ENCODE data around the gene NF2.

Gene NF2

DNA sequence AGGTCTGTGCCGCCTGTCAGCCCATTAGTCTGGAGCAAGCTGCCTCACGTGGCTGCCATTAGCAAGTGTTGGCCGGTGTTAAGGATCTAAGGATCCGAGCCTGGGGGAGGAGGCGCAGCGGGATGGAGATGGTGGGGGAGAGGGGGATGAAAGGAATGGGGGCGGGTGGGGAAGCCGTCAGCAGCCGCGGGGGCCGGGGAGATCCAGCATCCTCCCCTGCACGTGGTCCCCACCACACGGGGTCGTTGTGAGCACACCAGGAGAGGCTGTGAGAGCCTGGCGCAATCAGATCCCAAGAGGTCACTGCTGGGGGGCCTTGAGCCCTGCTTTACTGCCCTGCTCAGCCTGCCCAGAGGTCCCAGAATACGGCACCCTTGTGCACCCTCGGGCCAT lies 123.7 kb downstream of the NF2 start:
- ATAC-seq = peak; percentile 64
- TF ChIP-seq, protein P1, sequence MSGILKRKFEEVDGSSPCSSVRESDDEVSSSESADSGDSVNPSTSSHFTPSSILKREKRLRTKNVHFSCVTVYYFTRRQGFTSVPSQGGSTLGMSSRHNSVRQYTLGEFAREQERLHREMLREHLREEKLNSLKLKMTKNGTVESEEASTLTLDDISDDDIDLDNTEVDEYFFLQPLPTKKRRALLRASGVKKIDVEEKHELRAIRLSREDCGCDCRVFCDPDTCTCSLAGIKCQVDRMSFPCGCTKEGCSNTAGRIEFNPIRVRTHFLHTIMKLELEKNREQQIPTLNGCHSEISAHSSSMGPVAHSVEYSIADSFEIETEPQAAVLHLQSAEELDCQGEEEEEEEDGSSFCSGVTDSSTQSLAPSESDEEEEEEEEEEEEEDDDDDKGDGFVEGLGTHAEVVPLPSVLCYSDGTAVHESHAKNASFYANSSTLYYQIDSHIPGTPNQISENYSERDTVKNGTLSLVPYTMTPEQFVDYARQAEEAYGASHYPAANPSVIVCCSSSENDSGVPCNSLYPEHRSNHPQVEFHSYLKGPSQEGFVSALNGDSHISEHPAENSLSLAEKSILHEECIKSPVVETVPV (CRISPR knock-in tag; IDR thresholded peaks at IDR 0.05) = no peak
- TF ChIP-seq OSR1 (CRISPR knock-in tag; IDR thresholded peaks at IDR 0.05) (no peak), ZNF70 (CRISPR knock-in tag; IDR thresholded peaks at IDR 0.05) (no peak), ZFP3 (CRISPR knock-in tag; IDR thresholded peaks at IDR 0.05) (no peak), ZNF8 (CRISPR knock-in tag; IDR thresholded peaks at IDR 0.05) (no peak), ZC3H10 (CRISPR knock-in tag; IDR thresholded peaks at IDR 0.05) (no peak), POU6F1 (CRISPR knock-in tag; IDR thresholded peaks at IDR 0.05; ENCODE audit: borderline replicate concordance, low read depth) (no peak), SNAI2 (CRISPR knock-in tag; IDR thresholded peaks at IDR 0.05) (no peak), ISL1 (CRISPR knock-in tag; IDR thresholded peaks at IDR 0.05) (no peak), TCF4 (CRISPR knock-in tag; IDR thresholded peaks at IDR 0.05; ENCODE audit: borderline replicate concordance) (no peak), RARB (CRISPR knock-in tag; IDR thresholded peaks at IDR 0.05) (no peak), ZNF565 (CRISPR knock-in tag; conservative IDR thresholded peaks at IDR 0.05; ENCODE audit: low read depth) (no peak), BACH2 (CRISPR knock-in tag; IDR thresholded peaks at IDR 0.05; ENCODE audit: borderline replicate concordance) (no peak), ZFP30 (CRISPR knock-in tag; IDR thresholded peaks at IDR 0.05) (no peak), ESRRG (CRISPR knock-in tag; IDR thresholded peaks at IDR 0.05) (no peak)
- TF ChIP-seq, protein P2, sequence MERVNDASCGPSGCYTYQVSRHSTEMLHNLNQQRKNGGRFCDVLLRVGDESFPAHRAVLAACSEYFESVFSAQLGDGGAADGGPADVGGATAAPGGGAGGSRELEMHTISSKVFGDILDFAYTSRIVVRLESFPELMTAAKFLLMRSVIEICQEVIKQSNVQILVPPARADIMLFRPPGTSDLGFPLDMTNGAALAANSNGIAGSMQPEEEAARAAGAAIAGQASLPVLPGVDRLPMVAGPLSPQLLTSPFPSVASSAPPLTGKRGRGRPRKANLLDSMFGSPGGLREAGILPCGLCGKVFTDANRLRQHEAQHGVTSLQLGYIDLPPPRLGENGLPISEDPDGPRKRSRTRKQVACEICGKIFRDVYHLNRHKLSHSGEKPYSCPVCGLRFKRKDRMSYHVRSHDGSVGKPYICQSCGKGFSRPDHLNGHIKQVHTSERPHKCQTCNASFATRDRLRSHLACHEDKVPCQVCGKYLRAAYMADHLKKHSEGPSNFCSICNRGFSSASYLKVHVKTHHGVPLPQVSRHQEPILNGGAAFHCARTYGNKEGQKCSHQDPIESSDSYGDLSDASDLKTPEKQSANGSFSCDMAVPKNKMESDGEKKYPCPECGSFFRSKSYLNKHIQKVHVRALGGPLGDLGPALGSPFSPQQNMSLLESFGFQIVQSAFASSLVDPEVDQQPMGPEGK (CRISPR knock-in tag; IDR thresholded peaks at IDR 0.05; ENCODE audit: borderline replicate concordance) = no peak
- TF ChIP-seq, protein P3, sequence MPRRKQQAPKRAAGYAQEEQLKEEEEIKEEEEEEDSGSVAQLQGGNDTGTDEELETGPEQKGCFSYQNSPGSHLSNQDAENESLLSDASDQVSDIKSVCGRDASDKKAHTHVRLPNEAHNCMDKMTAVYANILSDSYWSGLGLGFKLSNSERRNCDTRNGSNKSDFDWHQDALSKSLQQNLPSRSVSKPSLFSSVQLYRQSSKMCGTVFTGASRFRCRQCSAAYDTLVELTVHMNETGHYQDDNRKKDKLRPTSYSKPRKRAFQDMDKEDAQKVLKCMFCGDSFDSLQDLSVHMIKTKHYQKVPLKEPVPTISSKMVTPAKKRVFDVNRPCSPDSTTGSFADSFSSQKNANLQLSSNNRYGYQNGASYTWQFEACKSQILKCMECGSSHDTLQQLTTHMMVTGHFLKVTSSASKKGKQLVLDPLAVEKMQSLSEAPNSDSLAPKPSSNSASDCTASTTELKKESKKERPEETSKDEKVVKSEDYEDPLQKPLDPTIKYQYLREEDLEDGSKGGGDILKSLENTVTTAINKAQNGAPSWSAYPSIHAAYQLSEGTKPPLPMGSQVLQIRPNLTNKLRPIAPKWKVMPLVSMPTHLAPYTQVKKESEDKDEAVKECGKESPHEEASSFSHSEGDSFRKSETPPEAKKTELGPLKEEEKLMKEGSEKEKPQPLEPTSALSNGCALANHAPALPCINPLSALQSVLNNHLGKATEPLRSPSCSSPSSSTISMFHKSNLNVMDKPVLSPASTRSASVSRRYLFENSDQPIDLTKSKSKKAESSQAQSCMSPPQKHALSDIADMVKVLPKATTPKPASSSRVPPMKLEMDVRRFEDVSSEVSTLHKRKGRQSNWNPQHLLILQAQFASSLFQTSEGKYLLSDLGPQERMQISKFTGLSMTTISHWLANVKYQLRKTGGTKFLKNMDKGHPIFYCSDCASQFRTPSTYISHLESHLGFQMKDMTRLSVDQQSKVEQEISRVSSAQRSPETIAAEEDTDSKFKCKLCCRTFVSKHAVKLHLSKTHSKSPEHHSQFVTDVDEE (CRISPR knock-in tag; IDR thresholded peaks at IDR 0.05) = no peak

- TF ChIP-seq, protein P1 (CRISPR knock-in tag; IDR thresholded peaks at IDR 0.05) = no peak
- TF ChIP-seq ZC3H10 (CRISPR knock-in tag; IDR thresholded peaks at IDR 0.05) = no peak
- no peak for TF ChIP-seq PPARA (CRISPR knock-in tag; IDR thresholded peaks at IDR 0.05; ENCODE audit: borderline replicate concordance)
- TF ChIP-seq, protein P4, sequence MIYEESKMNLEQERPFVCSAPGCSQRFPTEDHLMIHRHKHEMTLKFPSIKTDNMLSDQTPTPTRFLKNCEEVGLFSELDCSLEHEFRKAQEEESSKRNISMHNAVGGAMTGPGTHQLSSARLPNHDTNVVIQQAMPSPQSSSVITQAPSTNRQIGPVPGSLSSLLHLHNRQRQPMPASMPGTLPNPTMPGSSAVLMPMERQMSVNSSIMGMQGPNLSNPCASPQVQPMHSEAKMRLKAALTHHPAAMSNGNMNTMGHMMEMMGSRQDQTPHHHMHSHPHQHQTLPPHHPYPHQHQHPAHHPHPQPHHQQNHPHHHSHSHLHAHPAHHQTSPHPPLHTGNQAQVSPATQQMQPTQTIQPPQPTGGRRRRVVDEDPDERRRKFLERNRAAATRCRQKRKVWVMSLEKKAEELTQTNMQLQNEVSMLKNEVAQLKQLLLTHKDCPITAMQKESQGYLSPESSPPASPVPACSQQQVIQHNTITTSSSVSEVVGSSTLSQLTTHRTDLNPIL (CRISPR knock-in tag; IDR thresholded peaks at IDR 0.05; ENCODE audit: low read depth) = no peak
- no peak for TF ChIP-seq ESRRG (CRISPR knock-in tag; IDR thresholded peaks at IDR 0.05)
- no peak for TF ChIP-seq ISL1 (CRISPR knock-in tag; IDR thresholded peaks at IDR 0.05)
- TF ChIP-seq BACH2 (CRISPR knock-in tag; IDR thresholded peaks at IDR 0.05; ENCODE audit: borderline replicate concordance) = no peak
- no peak for TF ChIP-seq RARB (CRISPR knock-in tag; IDR thresholded peaks at IDR 0.05)
- TF ChIP-seq ZNF8 (CRISPR knock-in tag; IDR thresholded peaks at IDR 0.05) = no peak
- TF ChIP-seq ARNTL (CRISPR knock-in tag; IDR thresholded peaks at IDR 0.05; ENCODE audit: borderline replicate concordance, low read depth) = no peak
- TF ChIP-seq CSDC2 (CRISPR knock-in tag; IDR thresholded peaks at IDR 0.05) = no peak
- no peak for TF ChIP-seq ZNF565 (CRISPR knock-in tag; conservative IDR thresholded peaks at IDR 0.05; ENCODE audit: low read depth)
- TF ChIP-seq ZFP3 (CRISPR knock-in tag; IDR thresholded peaks at IDR 0.05) = no peak
- no peak for ATAC-seq
These were observed 125.7 kb downstream of the NF2 start for GRCh38 chr22:29729161-29729560.

Data from SK-N-SH treated with all-trans-retinoic acid at 6 μM for 48 hours (cell line).